Gastroesophageal sphincter (tissue), 3 donors: ENCODE measurements around the gene GPR52.

Source experiments
- POLR2A ChIP-seq, 2 donors: fragments of 450-650 bp; IDR thresholded peaks; one replicate each; pipeline ENCODE4 v1.6.1; 2017; ENCODE audit warnings: antibody characterized with exemption in 2 of 2, mild to moderate bottlenecking in 2 of 2, moderate library complexity in 1 of 2
- POLR2AphosphoS5 ChIP-seq: sonication (generic); formaldehyde crosslinking; IDR thresholded peaks from one replicate; pipeline ENCODE4 v1.6.1; 2017; ENCODE audit warnings: antibody characterized with exemption
- TF ChIP-seq, protein P1 (sequence below), 4 experiments: fragments of 200-600 bp in 2 of 4; fragments of 450-650 bp in 2 of 4; sonication (generic) in 1 of 4; IDR thresholded peaks; one replicate each; pipeline ENCODE4 v1.5.1; 2017 to 2019; ENCODE audit warnings: antibody characterized with exemption in 4 of 4, mild to moderate bottlenecking in 2 of 4, moderate library complexity in 2 of 4

DNA sequence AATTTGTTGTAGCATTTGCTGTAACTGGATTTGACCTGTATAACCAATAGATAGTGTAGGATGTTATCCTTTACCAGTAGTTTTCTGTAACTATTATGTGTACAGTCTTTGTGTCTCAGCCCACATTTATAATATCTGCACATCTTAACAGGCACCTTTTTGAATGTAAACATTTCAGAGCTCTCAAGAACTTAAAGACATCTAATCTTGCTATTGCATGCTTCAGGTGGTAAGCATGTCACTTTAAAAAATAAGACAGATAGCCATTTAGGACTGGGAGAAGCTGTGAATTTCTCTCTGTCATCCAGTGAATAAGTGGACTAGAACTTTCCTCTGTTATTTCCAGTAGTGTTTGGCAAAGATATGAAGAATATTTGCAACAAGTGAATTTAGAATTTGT, 22.6 kb upstream of the GPR52 start:
- no peak for TF ChIP-seq POLR2AphosphoS5
- no peak for TF ChIP-seq POLR2A (IDR thresholded peaks at IDR 0.05)
- TF ChIP-seq, protein P1, sequence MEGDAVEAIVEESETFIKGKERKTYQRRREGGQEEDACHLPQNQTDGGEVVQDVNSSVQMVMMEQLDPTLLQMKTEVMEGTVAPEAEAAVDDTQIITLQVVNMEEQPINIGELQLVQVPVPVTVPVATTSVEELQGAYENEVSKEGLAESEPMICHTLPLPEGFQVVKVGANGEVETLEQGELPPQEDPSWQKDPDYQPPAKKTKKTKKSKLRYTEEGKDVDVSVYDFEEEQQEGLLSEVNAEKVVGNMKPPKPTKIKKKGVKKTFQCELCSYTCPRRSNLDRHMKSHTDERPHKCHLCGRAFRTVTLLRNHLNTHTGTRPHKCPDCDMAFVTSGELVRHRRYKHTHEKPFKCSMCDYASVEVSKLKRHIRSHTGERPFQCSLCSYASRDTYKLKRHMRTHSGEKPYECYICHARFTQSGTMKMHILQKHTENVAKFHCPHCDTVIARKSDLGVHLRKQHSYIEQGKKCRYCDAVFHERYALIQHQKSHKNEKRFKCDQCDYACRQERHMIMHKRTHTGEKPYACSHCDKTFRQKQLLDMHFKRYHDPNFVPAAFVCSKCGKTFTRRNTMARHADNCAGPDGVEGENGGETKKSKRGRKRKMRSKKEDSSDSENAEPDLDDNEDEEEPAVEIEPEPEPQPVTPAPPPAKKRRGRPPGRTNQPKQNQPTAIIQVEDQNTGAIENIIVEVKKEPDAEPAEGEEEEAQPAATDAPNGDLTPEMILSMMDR (IDR thresholded peaks at IDR 0.05): no peak
